H1 (cell line): ENCODE data around the gene MYL5. TPM values are rescaled to one million over a fixed set of nuclear protein-coding genes. Genes with fewer than 3 reads are reported as not detected.

Experiments used
- CTCF ChIA-PET: fragments of 300-600 bp; sonication (Branson Sonifier 250); formaldehyde crosslinking; loops from one replicate; lab custom pipeline; 2021; ENCODE audit not compliant: partially characterized antibody; lab: Charles Lee
- POLR2A ChIA-PET: fragments of 300-600 bp; sonication (Branson Sonifier 250); formaldehyde crosslinking; loops from one replicate; lab custom pipeline; 2021; ENCODE audit warnings: inconsistent platforms; ENCODE audit not compliant: partially characterized antibody; lab: Charles Lee
- DNase-seq, 2 experiments: peaks; one replicate each; pipeline versions ENCODE4 v3.0.0 to v3.0.0-alpha.2; 2010 to 2022; ENCODE audit warnings: low spot score in 2 of 2, low read depth in 1 of 2, mixed read lengths in 1 of 2
- FAIRE-seq: peaks from 2 replicates; lab custom pipeline; 2011; peaks lifted over from hg19 to GRCh38; lab: Jason Lieb, UNC
- H2AFZ ChIP-seq: 2 replicates; pipeline ENCODE4 v1.8.1; 2012; ENCODE audit warnings: low read length, inconsistent platforms
- H2AK5ac ChIP-seq: 2 replicates; pipeline ENCODE4 v1.6.1; 2013; ENCODE audit warnings: low read depth, low read length
- H2BK120ac ChIP-seq: replicated peaks from 2 replicates; pipeline ENCODE3; 2013; ENCODE audit warnings: low read depth, low read length, inconsistent platforms
- H2BK12ac ChIP-seq: 2 replicates; pipeline ENCODE4 v1.6.1; 2013; ENCODE audit warnings: low read depth, low read length
- H2BK15ac ChIP-seq: 2 replicates; pipeline ENCODE4 v1.6.1; 2013; ENCODE audit warnings: low read length
- H2BK20ac ChIP-seq: 2 replicates; pipeline ENCODE4 v1.6.1; 2013; ENCODE audit warnings: low read length
- H2BK5ac ChIP-seq: 2 replicates; pipeline ENCODE4 v1.6.1; 2013; ENCODE audit warnings: low read depth, low read length
- H3K14ac ChIP-seq: 2 replicates; pipeline ENCODE4 v1.6.1; 2013; ENCODE audit warnings: inconsistent platforms; ENCODE audit not compliant: insufficient read length
- H3K18ac ChIP-seq: 2 replicates; pipeline ENCODE4 v1.6.1; 2013; ENCODE audit warnings: low read length; ENCODE audit errors: extremely low read depth
- H3K23ac ChIP-seq: 2 replicates; pipeline ENCODE4 v1.6.1; 2013; ENCODE audit warnings: inconsistent platforms; ENCODE audit not compliant: insufficient read length
- H3K23me2 ChIP-seq: 2 replicates; pipeline ENCODE4 v1.6.1; 2013; ENCODE audit warnings: low read depth, low read length
- H3K27ac ChIP-seq: 2 replicates; pipeline ENCODE4 v1.6.1; 2011; ENCODE audit warnings: low read depth, low read length, inconsistent platforms
- H3K27me3 ChIP-seq, 4 experiments: replicated peaks in 1 of 4; 1 replicate in 1 of 4; 2 replicates in 3 of 4; pipeline versions ENCODE4 v1.6.1 to v1.8.1; 2011 to 2013; ENCODE audit warnings: low read length in 3 of 4, mild to moderate bottlenecking in 3 of 4, inconsistent platforms in 2 of 4, mixed read lengths in 2 of 4, moderate library complexity in 1 of 4; ENCODE audit not compliant: control insufficient read depth in 3 of 4, insufficient read depth in 3 of 4; ENCODE audit errors: extremely low read depth in 1 of 4
- H3K36me3 ChIP-seq, 4 experiments: 2 replicates each; pipeline versions ENCODE4 v1.6.1 to v1.8.1; 2011 to 2013; ENCODE audit warnings: mild to moderate bottlenecking in 4 of 4, low read length in 3 of 4, moderate library complexity in 2 of 4, control low read depth in 1 of 4, inconsistent platforms in 1 of 4; ENCODE audit not compliant: insufficient read depth in 4 of 4, control insufficient read depth in 2 of 4
- H3K4ac ChIP-seq: replicated peaks from 2 replicates; pipeline ENCODE3; 2013; ENCODE audit warnings: low read length, low read depth, mixed read lengths, inconsistent platforms; ENCODE audit not compliant: insufficient read length
- H3K4me1 ChIP-seq, 4 experiments: replicated peaks in 1 of 4; 1 replicate in 1 of 4; 2 replicates in 3 of 4; pipeline versions ENCODE4 v1.6.1 to v1.8.1; 2011 to 2013; ENCODE audit warnings: low read length in 3 of 4, inconsistent platforms in 2 of 4, mixed read lengths in 1 of 4; ENCODE audit not compliant: insufficient read depth in 4 of 4, control insufficient read depth in 3 of 4
- H3K4me2 ChIP-seq, 2 experiments: 2 replicates each; pipeline versions ENCODE4 v1.6.1 to v1.8.1; 2011 to 2013; ENCODE audit warnings: low read depth in 2 of 2, low read length in 2 of 2, control low read depth in 1 of 2, inconsistent platforms in 1 of 2, mild to moderate bottlenecking in 1 of 2; ENCODE audit not compliant: insufficient read depth in 1 of 2
- H3K4me3 ChIP-seq, 4 experiments: fragments of 200-600, 300-600 bp in 1 of 4; sonication (generic), shearing (Covaris generic), sonication (Bioruptor Twin) in 1 of 4; 2 replicates each; pipeline versions ENCODE4 v1.5.1 to v1.8.1; 2011 to 2016; ENCODE audit warnings: low read length in 4 of 4, low read depth in 3 of 4, control low read depth in 2 of 4, inconsistent platforms in 2 of 4, mild to moderate bottlenecking in 2 of 4, mixed read lengths in 1 of 4, moderate library complexity in 1 of 4; ENCODE audit not compliant: insufficient read depth in 2 of 4; ENCODE audit errors: extremely low read depth in 1 of 4
- H3K56ac ChIP-seq: replicated peaks from 2 replicates; pipeline ENCODE3; 2013; ENCODE audit warnings: low read depth, mild to moderate bottlenecking, mixed read lengths, low read length, inconsistent platforms; ENCODE audit not compliant: insufficient read length
- H3K79me1 ChIP-seq: 2 replicates; pipeline ENCODE4 v1.6.1; 2013; ENCODE audit warnings: low read depth, low read length, control low read depth
- H3K79me2 ChIP-seq, 2 experiments: 2 replicates each; pipeline versions ENCODE4 v1.6.1 to v1.8.1; 2012 to 2013; ENCODE audit warnings: low read length in 2 of 2, mild to moderate bottlenecking in 2 of 2, inconsistent platforms in 1 of 2; ENCODE audit not compliant: insufficient read depth in 2 of 2, control insufficient read depth in 1 of 2
- H3K9ac ChIP-seq, 4 experiments: replicated peaks in 1 of 4; 1 replicate in 1 of 4; 2 replicates in 3 of 4; pipeline versions ENCODE4 v1.6.1 to v1.8.1; 2011 to 2013; ENCODE audit warnings: low read depth in 3 of 4, low read length in 3 of 4, control low read depth in 2 of 4, mild to moderate bottlenecking in 2 of 4, moderate library complexity in 2 of 4, inconsistent platforms in 1 of 4; ENCODE audit errors: extremely low read depth in 1 of 4
- H3K9me3 ChIP-seq, 2 experiments: 2 replicates each; pipeline versions ENCODE4 v1.6.1 to v1.8.1; 2012 to 2013; ENCODE audit warnings: mild to moderate bottlenecking in 2 of 2, moderate library complexity in 2 of 2, control low read depth in 1 of 2, inconsistent platforms in 1 of 2, low read depth in 1 of 2, low read length in 1 of 2, mixed read lengths in 1 of 2; ENCODE audit not compliant: insufficient read depth in 2 of 2
- H4K20me1 ChIP-seq, 2 experiments: replicated peaks in 1 of 2; 2 replicates each; pipeline versions ENCODE3 to v1.8.1; 2011 to 2013; ENCODE audit warnings: inconsistent platforms in 2 of 2, low read length in 2 of 2, mild to moderate bottlenecking in 1 of 2; ENCODE audit not compliant: insufficient read depth in 2 of 2, control insufficient read depth in 1 of 2
- H4K5ac ChIP-seq: 2 replicates; pipeline ENCODE4 v1.6.1; 2013; ENCODE audit warnings: low read length, low read depth, mixed read lengths, inconsistent platforms; ENCODE audit not compliant: insufficient read length
- H4K8ac ChIP-seq: 2 replicates; pipeline ENCODE4 v1.8.0; 2013; ENCODE audit warnings: mild to moderate bottlenecking, moderate library complexity, low read length, inconsistent platforms; ENCODE audit not compliant: insufficient read depth; ENCODE audit errors: extremely low read depth
- H4K91ac ChIP-seq: replicated peaks from 2 replicates; pipeline ENCODE3; 2013; ENCODE audit warnings: low read length, mixed read lengths, inconsistent platforms; ENCODE audit not compliant: insufficient read length
- CREB1 ChIP-seq: IDR thresholded peaks from 2 replicates; pipeline ENCODE4 v1.6.1; 2012; ENCODE audit warnings: inconsistent platforms
- E2F6 ChIP-seq: IDR thresholded peaks from 2 replicates; pipeline ENCODE4 v1.6.1; 2012; ENCODE audit warnings: inconsistent platforms
- EGR1 ChIP-seq: IDR thresholded peaks from 2 replicates; pipeline ENCODE4 v1.6.1; 2011; ENCODE audit warnings: low read depth, low read length, borderline replicate concordance
- GTF2F1 ChIP-seq: IDR thresholded peaks from 2 replicates; pipeline ENCODE4 v1.6.1; 2012; ENCODE audit warnings: low read depth, low read length, improper control_type of control experiment, borderline replicate concordance
- RFX5 ChIP-seq: IDR thresholded peaks from 2 replicates; pipeline ENCODE4 v1.6.1; 2011; ENCODE audit warnings: low read depth, low read length, improper control_type of control experiment, borderline replicate concordance
- RNF2 ChIP-seq: fragments of 200-900, 300-1000 bp; sonication (generic); IDR thresholded peaks from 2 replicates; pipeline ENCODE4 v1.7.1; 2016; ENCODE audit warnings: borderline replicate concordance, low read depth, mild to moderate bottlenecking, antibody characterized with exemption, low read length; ENCODE audit not compliant: poor library complexity, severe bottlenecking; ENCODE audit errors: missing control alignments
- RXRA ChIP-seq: IDR thresholded peaks from 2 replicates; pipeline ENCODE4 v1.6.1; 2011; ENCODE audit warnings: low read depth, mild to moderate bottlenecking, low read length, moderate library complexity; ENCODE audit not compliant: insufficient read depth
- SAP30 ChIP-seq: fragments of 300-600 bp; sonication (generic); IDR thresholded peaks from 2 replicates; pipeline ENCODE4 v1.7.1; 2012; ENCODE audit warnings: low read length, moderate library complexity, mild to moderate bottlenecking, inconsistent platforms; ENCODE audit not compliant: insufficient read depth, insufficient replicate concordance
- SIN3A ChIP-seq, 2 experiments: IDR thresholded peaks in 1 of 2; conservative IDR thresholded peaks in 1 of 2; 2 replicates each; pipeline ENCODE4 v1.6.1; 2011 to 2012; ENCODE audit warnings: low read length in 2 of 2, improper control_type of control experiment in 1 of 2, low read depth in 1 of 2, mild to moderate bottlenecking in 1 of 2
- TAF7 ChIP-seq: optimal IDR thresholded peaks from 2 replicates; pipeline ENCODE3; 2011; ENCODE audit warnings: low read depth, mild to moderate bottlenecking, inconsistent platforms, low read length, moderate library complexity, borderline replicate concordance
- TBP ChIP-seq: IDR thresholded peaks from 2 replicates; pipeline ENCODE4 v1.6.1; 2011; ENCODE audit warnings: low read depth, low read length, improper control_type of control experiment
- YY1 ChIP-seq: IDR thresholded peaks from 2 replicates; pipeline ENCODE4 v1.6.1; 2011; ENCODE audit warnings: low read depth, mild to moderate bottlenecking, low read length
- WGBS, 2 experiments: shearing (Covaris generic) in 1 of 2; methylation state at CpG; one replicate each; pipeline versions ENCODE4 v1.1.6 to v1.1.7; 2013 to 2015; ENCODE audit warnings: low lambda C conversion rate in 2 of 2, mixed read lengths in 2 of 2, inconsistent platforms in 1 of 2, low coverage in 1 of 2, missing lambda C conversion rate in 1 of 2; ENCODE audit not compliant: insufficient replicate concordance in 2 of 2, insufficient coverage in 1 of 2, insufficient read length in 1 of 2; ENCODE audit errors: extremely low coverage in 1 of 2, missing lambda C conversion rate in 1 of 2; 5-methylcytosine and 5-hydroxymethylcytosine counted together
- polyA plus RNA-seq, 7 experiments: library from polyadenylated mRNA; depleted of rRNA in 3 of 7; stranded (reverse) in 5 of 7; unstranded in 2 of 7; fragments of >200 nt in 5 of 7; fragments of 200-250 nt in 2 of 7; gene quantifications; 1 replicate in 5 of 7; 2 replicates in 1 of 7; 4 replicates in 1 of 7; pipeline versions ENCODE4 v1.2.1 to v1.2.3, GENCODE V29; 2011 to 2013; ENCODE audit warnings: missing spikeins in 2 of 7, mixed read lengths in 2 of 7
- total RNA-seq: library from RNA; stranded (reverse); fragmentation: NEBNext Ultra II Directional; extraction: Animal tissue kit (Norgen Biotek cat#: 25700); gene quantifications from 2 replicates; pipeline ENCODE4 v1.2.1, GENCODE V29; 2021

The MYL5 gene
- total and polyA plus RNA-seq, 2 of the 8 experiments (the other 6 are each of a cell fraction or from before 2014, with no cell fraction given): 5.7 to 6.8 TPM

DNA sequence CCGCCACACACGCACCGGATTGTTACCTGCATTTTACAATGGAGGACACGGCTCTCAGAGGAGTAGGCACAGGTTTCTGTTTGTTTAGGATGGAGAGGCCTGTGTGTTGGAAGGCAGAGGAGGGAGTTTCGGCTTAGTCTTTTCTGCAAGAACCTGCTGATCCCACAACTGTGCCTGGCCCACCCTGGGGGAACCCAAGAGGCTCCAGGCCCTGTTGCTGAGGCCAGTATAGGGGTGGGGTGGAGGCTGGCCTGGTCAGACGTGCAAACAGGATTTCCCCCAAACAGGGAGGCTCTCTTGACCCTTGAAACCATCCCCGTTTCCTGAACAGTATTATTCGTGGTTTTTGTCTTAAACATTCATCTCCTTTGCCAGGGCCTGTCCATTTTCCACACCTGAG is 15.4 kb downstream of the MYL5 start:
- ChIA-PET POLR2A (interaction anchor here (0.8 to 1.2 kb wide), 2 partner anchors 9 to 11 kb away, joined by 3 to 4 read pairs; no protein-coding TSS in a partner anchor), CTCF (interaction anchor here (1.2 to 3.2 kb wide), 2 partner anchors 11 to 202 kb away, joined by 3 to 15 read pairs; no protein-coding TSS in a partner anchor)
- Histone ChIP-seq H2BK12ac (no peak overlapping the region), H3K79me2 (no peaks in the 10 kb centered on the region), H4K20me1 (peaks cover 0 to 4% of the 10 kb centered on the region in 2 experiments), H3K79me1 (no peaks in the 10 kb centered on the region), H2BK20ac (no peak overlapping the region), H2BK15ac (0 out of 2 replicates have a peak overlapping the region, but pooled peaks have one; percentile 5), H3K23ac (no peak overlapping the region), H3K23me2 (peaks cover 6% of the 10 kb centered on the region; the same call in 1 of the 2 replicates), H2AFZ (peak overlapping the region; percentile 31; the same call in 1 of the 2 replicates), H2BK5ac (peak overlapping the region; percentile 82; the same call in 1 of the 2 replicates), H3K36me3 (no peaks in the 10 kb centered on the region), H3K9ac (peak overlapping the region in 2 of 4 experiments; percentile 26 to 50; a peak in 2 of 7 replicates), H4K8ac (peak overlapping the region; percentile 81), H3K4ac (no peak overlapping the region), H3K4me2 (peak overlapping the region; percentile 68 to 85), H3K14ac (no peak overlapping the region), H3K9me3 (no peaks in the 10 kb centered on the region), H4K91ac (no peak overlapping the region), H3K18ac (peak overlapping the region; percentile 90), H2AK5ac (no peak overlapping the region), H3K27ac (no peak overlapping the region; the same call in 1 of the 2 replicates), H3K4me3 (peak overlapping the region in 2 of 4 experiments; percentile 46 to 66; a peak in 3 of 8 replicates), H3K4me1 (peaks cover 0 to 25% (median 11%) of the 10 kb centered on the region in 4 experiments; a peak in 6 of 7 replicates), H3K56ac (no peak overlapping the region), H4K5ac (peak overlapping the region; percentile 15), H2BK120ac (no peak overlapping the region), H3K27me3 (peaks cover 0 to 4% (median 0%) of the 10 kb centered on the region in 4 experiments; a peak in 1 of 7 replicates)
- DNase-seq (no peak), FAIRE-seq (no peak)
- WGBS, 2 experiments: 88% methylated on average over 8 of the region's 8 CpGs; no CpG with 5 or more reads in 1 of the 2 experiments
- no peak for TF ChIP-seq RFX5
- no peak for TF ChIP-seq GTF2F1
- TF ChIP-seq RNF2: no peak
- TF ChIP-seq E2F6: no peak
- no peak for TF ChIP-seq SIN3A (conservative IDR thresholded peaks at IDR 0.05 in 1 of 2, IDR thresholded peaks at IDR 0.05 in 1 of 2; ENCODE audit: low read depth in 1 of 2, low read length in 2 of 2)
- TF ChIP-seq RXRA: no peak
- TF ChIP-seq CREB1: no peak
- no peak for TF ChIP-seq SAP30
- no peak for TF ChIP-seq TBP
- TF ChIP-seq YY1: no peak
- TF ChIP-seq TAF7: no peak
- no peak for TF ChIP-seq EGR1
